Mesothelial cell of epicardium (in vitro differentiated cells): ENCODE data around the gene PTPRG. TPM values are rescaled to one million over a fixed set of nuclear protein-coding genes. Genes with fewer than 3 reads are reported as not detected.

Source experiments
- DNase-seq, 2 experiments: peaks; one replicate each; pipeline ENCODE4 v3.0.0; 2021; ENCODE audit warnings: low spot score in 2 of 2; ENCODE audit not compliant: unreplicated experiment in 2 of 2
- H3K27ac Mint-ChIP-seq: 2 replicates; pipeline ENCODE4 v1.8.0; 2021; ENCODE audit warnings: mixed read lengths
- H3K27me3 Mint-ChIP-seq: 2 replicates; pipeline ENCODE4 v1.8.0; 2021; ENCODE audit warnings: low read depth, mixed read lengths
- H3K36me3 Mint-ChIP-seq: 2 replicates; pipeline ENCODE4 v1.8.0; 2021; ENCODE audit warnings: mixed read lengths
- H3K4me1 Mint-ChIP-seq: 2 replicates; pipeline ENCODE4 v1.8.0; 2021; ENCODE audit warnings: mixed read lengths
- H3K4me3 Mint-ChIP-seq: 2 replicates; pipeline ENCODE4 v1.8.0; 2021; ENCODE audit warnings: mild to moderate bottlenecking, moderate library complexity, mixed read lengths
- H3K9me3 Mint-ChIP-seq: 2 replicates; pipeline ENCODE4 v1.8.0; 2021; ENCODE audit warnings: mixed read lengths
- CTCF ChIP-seq: fragments of 200-600 bp; sonication (generic); IDR thresholded peaks from one replicate; pipeline ENCODE4 v1.5.0; 2021; ENCODE audit warnings: antibody characterized with exemption; ENCODE audit not compliant: unreplicated experiment
- total RNA-seq: library from RNA; stranded (reverse); gene quantifications from 3 replicates; pipeline ENCODE4 v1.2.1, GENCODE V29; 2021

The PTPRG gene
- total RNA-seq, 1 donor from 2014 or later = 40.4 TPM

GRCh38 chr3:61947456-61947855 is 386.1 kb downstream of the PTPRG start:
- H3K4me3 Mint-ChIP-seq = no peak overlapping the region
- H3K36me3 Mint-ChIP-seq = peaks cover 3% of the 10 kb centered on the region
- no peaks in the 10 kb centered on the region for H3K4me1 Mint-ChIP-seq
- H3K27ac Mint-ChIP-seq = no peak overlapping the region
- TF ChIP-seq CTCF = no peak
- DNase-seq = no peak
- H3K9me3 Mint-ChIP-seq = peaks cover 4% of the 10 kb centered on the region
- H3K27me3 Mint-ChIP-seq = no peaks in the 10 kb centered on the region

DNA sequence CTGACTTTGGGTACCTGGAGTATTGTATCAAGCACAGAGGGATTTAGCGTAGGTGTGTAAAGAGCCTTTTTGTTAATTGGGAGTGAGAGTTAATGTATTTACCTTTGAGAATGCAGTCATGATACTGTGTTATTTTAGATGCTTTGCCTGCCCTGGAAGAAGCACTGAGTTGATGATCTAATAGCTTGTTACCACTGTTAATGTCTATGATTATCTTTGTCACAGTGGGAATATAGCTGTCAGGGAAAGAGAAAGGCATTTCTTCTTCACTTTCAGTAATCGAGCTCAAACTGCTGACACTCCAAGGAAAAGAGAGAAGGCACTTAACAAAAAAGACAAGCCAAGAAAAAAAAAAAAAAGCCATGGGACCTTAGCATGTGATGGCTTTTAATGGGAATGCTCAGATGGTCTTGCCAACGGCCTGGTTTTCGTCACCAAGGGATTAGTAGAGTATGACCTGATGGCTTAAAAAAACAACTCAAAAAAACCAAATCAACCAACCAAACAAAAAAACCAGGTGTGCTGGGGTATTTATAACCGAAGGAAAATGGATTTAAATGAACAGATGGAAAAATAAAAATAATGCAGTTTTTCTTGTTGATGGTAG is 387.4 kb downstream of the PTPRG start:
- DNase-seq = no peak
- H3K4me3 Mint-ChIP-seq = no peak overlapping the region
- no peaks in the 10 kb centered on the region for H3K9me3 Mint-ChIP-seq
- no peaks in the 10 kb centered on the region for H3K27me3 Mint-ChIP-seq
- H3K27ac Mint-ChIP-seq = no peak overlapping the region
- no peaks in the 10 kb centered on the region for H3K36me3 Mint-ChIP-seq
- H3K4me1 Mint-ChIP-seq = no peaks in the 10 kb centered on the region
- no peak for TF ChIP-seq CTCF

DNA sequence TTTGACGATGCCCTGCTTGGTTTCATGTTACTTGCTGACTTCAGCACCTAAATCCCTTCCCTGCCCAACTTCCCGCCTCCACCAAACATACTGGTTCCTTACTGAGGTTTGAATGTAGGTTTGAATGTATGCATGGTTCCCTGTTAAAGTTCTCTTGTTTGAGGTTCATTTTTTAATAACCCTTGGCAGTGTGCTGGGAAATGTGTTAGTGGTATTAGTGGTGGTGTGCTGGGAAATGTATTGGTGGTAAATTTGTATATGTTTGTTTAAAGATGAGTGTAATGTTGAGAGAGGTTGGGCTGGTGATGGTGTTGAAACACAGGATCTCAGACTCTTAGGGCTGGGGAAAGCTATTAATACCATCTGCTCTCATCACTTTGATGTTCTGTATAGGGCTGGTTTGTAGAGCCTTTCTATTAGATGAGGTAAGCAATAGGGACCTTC is 392.7 kb downstream of the PTPRG start:
- Mint-ChIP-seq H3K27me3 (peaks cover 4% of the 10 kb centered on the region), H3K4me1 (peaks cover 3% of the 10 kb centered on the region), H3K27ac (no peak overlapping the region), H3K36me3 (no peaks in the 10 kb centered on the region), H3K9me3 (no peaks in the 10 kb centered on the region), H3K4me3 (no peak overlapping the region)
- TF ChIP-seq CTCF = no peak
- DNase-seq = no peak

- no peak for DNase-seq
- Mint-ChIP-seq H3K9me3 (no peaks in the 10 kb centered on the region), H3K36me3 (no peaks in the 10 kb centered on the region), H3K27ac (no peak overlapping the region), H3K27me3 (peaks cover 13% of the 10 kb centered on the region), H3K4me3 (no peak overlapping the region), H3K4me1 (peaks cover 3% of the 10 kb centered on the region)
- no peak for TF ChIP-seq CTCF
These were observed 394.1 kb downstream of the PTPRG start for GRCh38 chr3:61955483-61955882.

- H3K9me3 Mint-ChIP-seq = no peaks in the 10 kb centered on the region
- no peak for TF ChIP-seq CTCF
- peaks cover 3% of the 10 kb centered on the region for H3K4me1 Mint-ChIP-seq
- no peak overlapping the region for H3K27ac Mint-ChIP-seq
- DNase-seq = no peak
- peaks cover 13% of the 10 kb centered on the region for H3K27me3 Mint-ChIP-seq
- no peak overlapping the region for H3K4me3 Mint-ChIP-seq
- H3K36me3 Mint-ChIP-seq = no peaks in the 10 kb centered on the region
These were observed 394.9 kb downstream of the PTPRG start for GRCh38 chr3:61956236-61956635.

GRCh38 chr3:61957259-61957658 is 395.9 kb downstream of the PTPRG start:
- DNase-seq = no peak
- no peak overlapping the region for H3K4me3 Mint-ChIP-seq
- no peak for TF ChIP-seq CTCF
- H3K27ac Mint-ChIP-seq = no peak overlapping the region
- H3K9me3 Mint-ChIP-seq = no peaks in the 10 kb centered on the region
- H3K27me3 Mint-ChIP-seq = peaks cover 13% of the 10 kb centered on the region
- no peaks in the 10 kb centered on the region for H3K36me3 Mint-ChIP-seq
- peaks cover 3% of the 10 kb centered on the region for H3K4me1 Mint-ChIP-seq
